Mammary epithelial cell (primary cell): ENCODE measurements around the gene TSPAN14.

Experiments
- CTCF ChIP-seq, 2 donors: IDR thresholded peaks in 1 of 2; conservative IDR thresholded peaks in 1 of 2; 2 replicates each; pipeline ENCODE4 v1.5.1; 2011 to 2012; ENCODE audit warnings: inconsistent platforms in 2 of 2, low read length in 2 of 2, mild to moderate bottlenecking in 2 of 2, control low read depth in 1 of 2, low read depth in 1 of 2; ENCODE audit not compliant: insufficient read depth in 1 of 2; ENCODE audit errors: extremely low read depth in 1 of 2
- EZH2 ChIP-seq: IDR thresholded peaks from 2 replicates; pipeline ENCODE4 v1.6.1; 2012; ENCODE audit warnings: low read length, inconsistent platforms, borderline replicate concordance

GRCh38 chr10:80509108-80509402, 54.9 kb downstream of the TSPAN14 start:
- TF ChIP-seq CTCF (conservative IDR thresholded peaks at IDR 0.05 in 1 of 2, IDR thresholded peaks at IDR 0.05 in 1 of 2; ENCODE audit: extremely low read depth in 1 of 2, insufficient read depth in 1 of 2, low read depth in 1 of 2, low read length in 2 of 2) (no peak), EZH2 (no peak)
